GM19099 (cell line): ENCODE data around the gene TAF1L.

Source experiments
- POLR2A ChIP-seq: IDR thresholded peaks from 3 replicates; pipeline ENCODE4 v1.6.1; 2011; ENCODE audit warnings: low read depth; ENCODE audit not compliant: insufficient read length; ENCODE audit errors: extremely low read depth

Gene TAF1L

GRCh38 chr9:32635362-32635761, at the start of gene TAF1L:
Gene TAF1L (minus strand): TSS chr9:32635669. CDS start chr9:32635579, 90 bp downstream.
- TF ChIP-seq POLR2A, result no peak

GRCh38 chr9:32681751-32682150, 46.3 kb upstream of the TAF1L start:
- TF ChIP-seq POLR2A, result no peak

GRCh38 chr9:32677931-32678330, 42.5 kb upstream of the TAF1L start:
- no peak for TF ChIP-seq POLR2A

GRCh38 chr9:32672469-32672868, 37.0 kb upstream of the TAF1L start:
- no peak for TF ChIP-seq POLR2A

GRCh38 chr9:32671333-32671732, 35.9 kb upstream of the TAF1L start:
- no peak for TF ChIP-seq POLR2A

- TF ChIP-seq POLR2A, result no peak
Observed at GRCh38 chr9:32665101-32665500, 29.6 kb upstream of the TAF1L start.

- no peak for TF ChIP-seq POLR2A
Observed at GRCh38 chr9:32663741-32664140, 28.3 kb upstream of the TAF1L start.

- TF ChIP-seq POLR2A, result no peak
Observed at GRCh38 chr9:32647671-32648070, 12.2 kb upstream of the TAF1L start.

GRCh38 chr9:32644698-32645097, 9.2 kb upstream of the TAF1L start:
- TF ChIP-seq POLR2A, result no peak

- no peak for TF ChIP-seq POLR2A
Observed at GRCh38 chr9:32631991-32632390, 3.5 kb downstream of the TAF1L start.

GRCh38 chr9:32627394-32627954, 8.0 kb downstream of the TAF1L start:
- no peak for TF ChIP-seq POLR2A

GRCh38 chr9:32625320-32625719, 10.1 kb downstream of the TAF1L start:
- no peak for TF ChIP-seq POLR2A

- no peak for TF ChIP-seq POLR2A
Observed at GRCh38 chr9:32622948-32623347, 12.5 kb downstream of the TAF1L start.

- no peak for TF ChIP-seq POLR2A
Observed at GRCh38 chr9:32618261-32618660, 17.2 kb downstream of the TAF1L start.

- no peak for TF ChIP-seq POLR2A
Observed at GRCh38 chr9:32606811-32607210, 28.7 kb downstream of the TAF1L start.

GRCh38 chr9:32603914-32604852, 31.3 kb downstream of the TAF1L start:
- TF ChIP-seq POLR2A, result no peak
